HG03108 (cell line): ENCODE results near the gene ROCK1.
"Not testable (repeated sequence)": the region's sequence is repeated elsewhere in the genome, so short reads cannot be mapped to it uniquely, and the experiment has no call there.

ENCODE experiments used
- ATAC-seq: cut with Tn5 transposase; IDR thresholded peaks from one replicate; pipeline ENCODE4 v1.9.1; 2021; ENCODE audit warnings: moderate library complexity; ENCODE audit not compliant: unreplicated experiment

The ROCK1 gene

DNA sequence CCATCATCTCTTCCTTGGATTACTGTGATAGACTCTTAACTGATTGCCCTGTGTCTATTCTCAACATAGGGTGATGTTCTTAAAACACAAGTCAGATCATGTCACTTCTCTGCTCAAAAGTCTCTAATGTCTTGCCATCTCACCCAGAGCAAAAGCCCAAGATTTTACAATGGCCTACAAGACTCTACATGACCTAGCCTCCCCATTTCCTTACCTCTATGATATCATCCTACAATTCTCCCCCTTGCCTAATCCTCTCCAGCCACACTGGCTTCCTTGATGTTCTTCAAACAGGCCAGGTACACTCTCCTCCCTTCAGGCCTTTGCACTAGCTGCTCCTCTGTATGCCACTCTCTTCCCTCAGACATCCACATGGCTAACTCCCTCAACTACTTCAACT, 55.1 kb downstream of the ROCK1 start:
- ATAC-seq: no peak

DNA sequence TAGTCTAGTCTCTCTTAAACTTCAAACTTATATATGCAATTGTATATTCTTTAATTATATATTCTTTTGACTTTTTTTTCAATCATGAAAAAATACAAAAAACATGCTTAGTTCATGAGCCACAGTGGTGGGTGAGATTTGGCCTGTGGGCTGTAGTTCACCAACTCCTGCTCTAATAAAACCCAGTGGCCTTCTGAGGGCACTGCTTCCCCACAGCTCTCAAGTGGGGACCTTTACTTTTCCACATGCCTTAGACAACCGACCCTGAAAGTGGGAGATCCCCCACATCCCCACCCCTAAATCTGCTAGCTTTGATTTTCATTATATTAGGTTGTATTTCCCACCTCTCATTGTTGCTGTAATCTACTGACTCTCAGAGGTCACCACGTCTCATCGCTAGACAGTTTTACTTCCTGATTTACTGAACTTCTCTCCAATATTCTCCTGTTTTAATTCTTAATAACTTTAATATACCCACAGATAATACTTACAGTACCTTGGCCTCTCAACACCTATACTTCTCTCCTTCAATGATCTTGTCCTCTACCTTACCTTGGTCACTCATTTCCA, 57.3 kb downstream of the ROCK1 start:
- ATAC-seq: no peak

DNA sequence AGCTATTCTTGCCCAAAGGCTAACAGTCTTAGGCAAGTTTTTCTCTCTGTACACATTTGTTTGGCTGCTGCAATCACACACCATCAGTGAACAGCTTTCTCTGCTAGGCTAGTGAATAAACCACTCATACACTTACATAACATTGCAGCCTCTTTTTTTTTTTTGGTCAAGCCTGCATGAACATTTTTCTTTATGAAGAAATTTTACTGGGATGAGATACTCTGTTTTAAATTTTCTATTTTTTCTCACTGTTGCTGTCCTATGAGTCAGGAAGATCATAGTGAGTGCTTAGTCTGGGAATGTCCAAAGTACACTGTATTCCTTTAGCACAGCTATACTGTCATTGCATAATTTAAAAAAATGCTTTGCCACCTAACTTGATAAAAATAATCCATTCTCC, 58.5 kb downstream of the ROCK1 start:
- no peak for ATAC-seq

DNA sequence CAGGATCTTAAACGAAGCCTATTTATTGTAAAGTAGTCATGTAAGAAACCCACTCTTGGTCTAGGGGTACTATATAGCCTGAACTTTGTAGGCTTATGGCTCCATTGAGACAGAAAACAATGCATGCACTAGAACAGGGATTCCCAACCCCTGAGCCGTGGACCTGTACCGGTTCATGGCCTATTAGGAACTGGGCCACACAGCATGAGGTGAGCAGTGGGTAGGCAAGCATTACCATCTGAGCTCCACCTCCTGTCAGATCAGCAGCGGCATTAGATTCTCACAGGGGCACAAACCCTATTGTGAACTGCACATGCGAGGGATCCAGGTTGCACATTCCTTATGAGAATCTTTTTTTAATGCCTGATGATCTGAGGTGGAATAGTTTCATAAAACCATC, 59.2 kb downstream of the ROCK1 start:
- ATAC-seq: no peak

DNA sequence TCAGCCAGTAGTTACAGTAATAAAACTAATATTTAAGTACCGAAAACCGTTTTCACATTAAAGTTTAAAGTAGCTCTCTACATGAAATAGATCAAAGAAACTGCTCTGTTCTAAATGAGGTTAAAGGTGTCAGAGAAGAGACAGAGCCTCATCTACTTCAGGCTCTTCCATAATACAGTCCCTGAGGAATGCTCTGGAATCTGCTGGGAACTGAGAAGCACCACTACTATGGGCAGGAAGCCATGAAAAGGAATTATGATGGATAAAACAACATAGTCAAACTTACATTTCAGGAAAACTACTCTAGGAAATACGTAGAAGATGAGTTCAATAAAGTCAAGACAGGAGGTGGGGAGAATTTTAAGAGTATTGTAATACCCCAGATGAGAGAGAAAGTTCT, 60.0 kb downstream of the ROCK1 start:
- ATAC-seq: no peak

DNA sequence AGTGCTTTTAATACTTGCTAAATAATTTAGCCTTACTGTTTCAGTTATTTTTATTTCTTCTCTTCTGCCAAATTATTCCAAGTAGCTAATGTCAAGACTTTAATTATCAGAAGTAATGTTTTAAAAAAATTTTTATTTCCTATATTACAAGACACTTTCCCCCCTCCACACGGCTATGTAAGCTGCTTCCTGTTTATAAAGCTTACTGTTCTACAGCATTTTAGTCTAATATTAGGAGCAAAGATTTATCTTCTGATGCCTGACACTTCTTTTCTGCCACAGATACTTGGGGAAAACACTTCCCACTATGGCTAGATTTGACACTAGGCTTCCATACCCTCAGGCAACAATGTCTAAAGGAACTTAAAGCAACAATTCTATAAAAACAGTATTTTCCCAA, 62.3 kb downstream of the ROCK1 start:
- no peak for ATAC-seq

DNA sequence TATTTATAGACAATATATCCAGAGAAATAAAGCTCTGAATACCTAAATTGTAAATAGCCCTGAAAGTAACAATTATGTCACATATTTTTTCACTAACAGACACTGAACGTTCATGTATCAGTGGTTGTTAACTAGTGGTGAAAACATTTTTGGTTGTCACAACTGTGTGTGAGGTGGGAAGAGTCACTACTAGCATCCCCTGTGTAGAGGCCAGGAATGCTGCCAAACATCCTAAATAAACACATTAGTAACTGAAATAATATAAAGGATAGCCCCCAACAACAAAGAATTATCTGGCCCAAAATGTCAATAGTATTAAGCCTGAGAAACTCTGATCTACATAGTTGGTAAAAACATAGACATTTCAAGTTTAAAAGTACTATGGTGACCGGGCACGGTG, 64.5 kb downstream of the ROCK1 start:
- no peak for ATAC-seq

DNA sequence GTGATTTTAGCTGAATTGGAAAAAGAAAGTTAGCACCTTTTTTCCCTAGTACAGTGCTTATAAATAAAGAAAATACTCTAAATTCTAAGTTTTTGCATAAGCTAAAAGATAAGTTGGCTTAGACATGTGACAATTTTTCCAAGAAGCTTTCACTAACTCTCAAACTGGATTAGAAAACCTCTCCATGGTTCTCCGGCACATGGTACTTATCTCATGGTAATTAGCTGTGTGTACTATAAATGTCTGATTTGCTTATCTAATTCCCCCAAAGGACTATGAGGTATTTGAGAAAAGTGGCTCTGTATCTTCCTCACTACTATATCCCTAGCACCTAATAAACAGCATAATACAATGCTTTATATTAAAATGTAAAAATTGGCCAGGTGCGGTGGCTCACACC, 71.1 kb downstream of the ROCK1 start:
- ATAC-seq: no peak

DNA sequence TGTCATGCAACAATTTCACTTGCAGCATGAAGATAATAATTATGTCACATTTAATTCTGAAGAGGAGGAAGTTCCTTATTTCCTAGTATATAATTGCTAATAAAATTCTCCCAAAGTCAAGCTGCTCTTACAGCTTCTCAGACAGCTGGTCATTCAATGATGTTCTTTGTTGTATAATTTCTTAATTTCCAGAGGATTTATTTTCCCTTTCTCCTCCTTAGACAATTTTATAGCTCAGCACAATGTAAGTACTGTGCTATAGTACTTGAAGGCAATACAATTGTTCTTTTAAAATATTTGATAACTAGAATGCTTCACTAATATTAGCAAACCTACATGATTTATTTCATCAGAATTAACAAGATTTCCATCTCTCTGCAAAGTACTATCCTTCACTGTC, 73.4 kb downstream of the ROCK1 start:
- ATAC-seq: no peak

DNA sequence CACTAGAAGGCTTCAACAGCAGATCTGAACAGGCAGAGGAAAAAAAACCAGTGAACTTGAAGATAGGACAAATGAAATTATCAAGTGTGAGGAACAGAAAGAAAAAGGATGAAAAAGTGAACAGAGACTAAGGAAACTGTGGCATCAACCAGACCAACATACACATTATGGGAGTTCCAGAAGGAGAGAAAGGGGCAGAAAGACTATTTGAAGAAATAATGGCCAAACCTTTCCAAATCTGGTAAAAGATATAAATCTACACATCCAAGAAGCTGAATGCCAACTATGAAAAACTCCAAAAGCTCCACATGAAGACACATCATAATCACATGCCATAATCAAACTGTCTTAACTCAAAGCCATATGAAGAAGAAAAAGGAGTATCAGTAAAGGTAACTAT, 79.8 kb downstream of the ROCK1 start:
- ATAC-seq: no peak

DNA sequence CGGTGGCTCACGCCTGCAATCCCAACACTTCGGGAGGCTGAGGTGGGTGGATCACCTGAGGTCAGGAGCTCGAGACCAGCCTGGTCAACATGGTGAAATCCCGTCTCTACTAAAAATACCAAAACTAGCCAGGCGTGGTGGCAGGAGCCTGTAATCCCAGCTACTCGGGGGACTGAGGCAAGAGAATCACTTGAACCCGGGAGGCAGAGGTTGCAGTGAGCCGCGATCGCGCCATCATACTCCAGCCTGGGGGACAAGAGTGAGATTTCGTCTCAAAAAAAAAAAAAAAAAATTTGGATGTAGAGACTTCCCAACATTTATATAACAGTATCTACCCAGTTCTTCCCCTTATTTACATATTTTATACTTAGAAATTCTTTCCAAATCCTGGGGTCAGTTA, 93.4 kb downstream of the ROCK1 start:
- not testable (repeated sequence) for ATAC-seq

DNA sequence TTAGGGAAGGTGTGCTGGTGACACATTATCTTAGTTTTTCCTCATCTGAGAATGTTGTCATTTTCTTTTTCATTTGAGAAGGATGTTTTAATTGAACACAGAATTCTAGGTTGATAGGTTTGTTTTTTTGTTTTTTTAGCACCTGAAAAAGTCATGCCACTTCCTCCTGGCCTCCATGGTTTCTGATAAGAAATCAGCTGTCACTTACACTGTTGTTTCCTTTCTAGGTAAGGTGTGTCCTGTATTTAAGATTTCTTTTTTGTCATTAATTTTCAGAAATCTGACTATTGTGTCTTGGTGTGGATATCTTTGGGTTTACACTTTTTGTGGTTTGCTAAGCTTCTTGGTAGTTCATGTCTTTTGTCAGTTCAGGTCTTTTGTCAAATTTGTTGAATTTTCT, 99.3 kb downstream of the ROCK1 start:
- ATAC-seq: no peak

DNA sequence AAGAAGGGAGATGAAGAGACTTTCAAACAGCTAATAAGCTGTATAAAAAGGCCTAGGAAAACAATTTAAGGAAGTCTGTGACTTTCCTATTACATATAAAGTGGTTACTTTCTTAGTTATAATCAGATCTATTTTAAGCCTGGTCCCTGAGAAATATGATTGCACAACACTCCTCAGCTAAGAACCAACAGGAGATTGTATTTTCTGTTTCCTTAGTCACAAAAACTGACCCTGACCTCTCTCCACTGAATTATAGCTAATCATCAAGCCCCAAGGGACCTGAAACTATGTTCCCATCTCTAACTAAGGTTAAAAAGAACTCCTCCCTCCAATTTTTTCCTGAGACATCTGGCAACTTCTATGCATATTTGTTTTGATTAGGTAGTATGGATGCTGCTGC, 106.9 kb downstream of the ROCK1 start:
- ATAC-seq: no peak

DNA sequence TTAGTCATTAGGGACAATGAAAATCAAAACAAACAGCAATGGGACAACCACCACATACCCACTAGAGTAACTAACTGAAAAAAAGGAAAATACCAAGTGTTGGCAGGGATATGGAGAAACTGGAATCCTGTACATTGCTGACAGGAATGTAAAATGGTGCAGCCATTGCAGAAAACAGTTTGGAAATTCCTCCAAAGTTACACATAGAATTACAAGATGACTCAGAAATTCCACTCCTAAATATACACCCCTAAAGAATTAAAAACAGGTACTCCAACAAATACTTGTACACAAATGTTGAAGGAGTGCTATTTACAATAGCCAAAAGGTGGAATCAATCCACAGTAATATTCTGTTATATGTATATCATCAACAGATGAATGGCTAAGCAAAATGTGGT, 110.9 kb downstream of the ROCK1 start:
- ATAC-seq: no peak

DNA sequence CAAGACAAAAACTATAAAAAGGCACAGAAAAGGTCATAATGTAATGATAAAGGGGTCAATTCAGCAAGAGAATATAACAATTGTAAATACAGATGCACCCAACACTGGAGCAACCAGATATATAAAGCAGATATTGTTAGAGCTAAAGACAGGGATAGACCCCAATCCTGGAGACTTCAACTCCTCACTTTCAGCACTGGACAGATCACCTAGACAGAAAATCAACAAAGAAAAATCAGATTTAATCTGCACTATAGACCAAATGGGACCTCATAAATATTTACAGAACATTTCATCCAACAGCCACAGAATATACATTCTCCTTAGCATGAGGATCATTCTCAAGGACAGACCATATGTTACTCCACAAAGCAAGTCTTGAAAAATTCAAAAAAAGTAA, 114.2 kb downstream of the ROCK1 start:
- no peak for ATAC-seq

DNA sequence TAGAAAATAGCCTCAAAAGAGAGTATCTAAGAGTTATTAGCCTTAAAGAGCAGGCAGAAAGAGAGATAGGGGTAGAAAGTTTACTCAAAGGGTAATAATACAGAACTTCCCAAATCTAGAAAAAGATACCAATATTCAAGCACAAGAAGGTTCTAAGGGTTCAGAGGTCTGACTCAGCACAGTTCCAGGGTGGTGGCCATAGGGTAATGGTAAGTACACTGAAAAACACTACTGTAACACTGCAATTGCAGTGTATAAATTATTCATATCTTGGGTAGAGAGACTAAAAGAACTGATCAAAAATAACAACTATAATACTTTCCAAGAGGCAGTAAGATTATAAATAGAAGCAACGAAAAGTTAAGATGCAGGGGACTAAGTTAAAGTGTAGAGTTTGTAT, 115.2 kb downstream of the ROCK1 start:
- ATAC-seq: no peak

DNA sequence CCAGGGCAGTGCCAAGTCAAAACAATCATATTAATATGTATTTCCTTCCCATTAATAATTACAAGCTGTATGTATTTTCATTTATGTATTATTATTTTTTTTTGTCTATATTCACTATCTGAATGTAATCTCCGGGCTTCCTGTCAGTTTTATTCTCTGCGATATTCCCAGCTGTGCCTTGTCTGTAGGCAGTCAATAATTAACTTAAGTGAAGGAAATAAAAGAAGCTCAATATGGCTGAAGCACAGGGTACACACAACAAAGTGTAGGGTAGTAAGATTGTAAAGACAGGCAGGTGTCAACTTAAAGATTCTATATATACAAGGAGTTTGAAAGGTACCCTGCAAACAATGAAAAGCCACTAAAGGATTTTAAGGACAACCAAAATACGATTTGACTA, 122.9 kb downstream of the ROCK1 start:
- ATAC-seq: no peak

DNA sequence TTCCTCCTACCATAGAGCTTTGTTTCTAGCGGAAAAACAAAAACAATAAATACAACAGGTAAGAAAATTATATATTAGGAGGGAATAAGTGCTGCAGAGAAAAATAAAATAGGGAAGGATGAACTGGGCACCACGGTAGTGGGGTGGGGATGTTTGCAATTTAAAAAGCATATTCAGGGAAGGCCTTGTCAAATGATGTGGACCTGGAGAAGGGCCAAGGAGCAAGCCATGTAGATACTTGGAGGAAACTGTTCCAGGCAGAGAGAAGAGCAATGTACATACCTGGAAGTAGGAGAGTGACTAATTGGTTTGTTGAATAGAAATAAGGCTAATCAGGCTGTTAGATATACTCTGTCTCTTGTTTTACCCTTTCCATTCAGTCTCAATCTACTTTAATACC, 136.5 kb downstream of the ROCK1 start:
- ATAC-seq: no peak

DNA sequence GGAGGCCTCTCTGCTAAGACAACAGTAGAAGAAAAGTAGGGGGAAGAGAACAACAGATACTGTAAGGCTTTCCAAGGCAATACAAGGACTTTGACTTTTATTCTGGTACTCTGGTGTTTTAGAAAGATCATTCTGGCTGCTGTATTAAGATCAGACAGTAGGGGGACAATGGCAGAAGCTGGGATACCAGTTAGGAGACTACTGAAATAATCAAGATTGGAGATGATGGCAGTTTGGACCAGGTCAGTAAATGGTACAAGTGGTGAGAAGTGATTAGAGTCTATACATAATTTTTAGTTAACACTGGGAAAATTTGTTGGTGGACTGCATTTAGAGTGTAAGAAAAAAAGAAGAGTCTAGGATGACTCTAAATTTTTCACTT, 139.7 kb downstream of the ROCK1 start:
- ATAC-seq: no peak

DNA sequence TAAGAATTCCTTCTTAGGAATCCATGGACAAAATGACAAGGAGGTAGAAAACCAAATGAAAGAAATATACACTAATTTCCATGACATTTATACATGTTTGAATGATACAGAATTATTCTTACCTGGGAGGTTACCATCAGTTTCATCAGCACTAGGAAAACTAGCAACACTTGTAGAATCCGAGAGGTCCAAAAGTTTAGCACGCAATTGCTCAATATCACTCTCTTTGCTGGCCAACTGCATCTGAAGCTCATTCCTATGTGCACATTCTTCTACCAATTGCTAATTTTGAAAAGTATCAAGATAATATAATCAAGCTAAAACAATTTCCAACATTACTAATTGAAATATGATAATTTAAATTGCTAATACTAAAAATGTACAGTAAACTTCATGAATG, 144.8 kb downstream of the ROCK1 start:
- ATAC-seq: no peak

DNA sequence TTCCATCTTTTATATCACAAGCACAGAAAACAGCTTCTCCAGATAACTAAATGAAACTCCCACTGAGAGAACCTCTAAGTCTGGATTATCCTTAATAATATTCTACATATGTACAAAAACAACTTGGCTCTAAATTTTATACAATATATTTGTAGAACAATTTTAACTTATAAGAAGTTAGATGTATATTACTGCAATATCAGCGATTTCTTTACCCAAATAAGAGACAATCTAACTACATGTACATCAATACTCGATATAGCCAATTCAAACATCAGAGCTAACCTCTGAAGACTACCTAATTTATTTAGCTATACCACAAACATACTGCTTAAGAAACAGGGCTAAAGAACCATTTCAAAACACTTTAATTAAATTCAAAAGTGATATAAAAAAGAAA, 148.6 kb downstream of the ROCK1 start:
- ATAC-seq: no peak

DNA sequence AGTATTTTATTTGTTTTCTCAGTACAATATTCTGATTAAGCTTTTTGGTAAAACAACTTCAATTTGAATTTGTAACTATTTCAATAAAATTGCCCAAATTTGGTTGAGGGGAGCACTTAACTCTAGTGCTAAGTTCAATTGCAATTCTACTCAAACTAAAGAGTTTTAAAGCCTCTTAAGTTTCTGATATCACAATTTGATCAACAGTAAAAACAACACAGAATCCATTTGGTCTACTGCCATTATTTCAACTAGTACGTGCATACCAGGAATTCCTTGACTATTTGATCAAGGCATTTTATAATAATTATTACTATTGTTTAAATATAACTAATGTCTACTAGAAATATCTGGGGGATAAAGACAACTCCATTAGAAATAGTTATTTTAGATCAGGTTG, 150.9 kb downstream of the ROCK1 start:
- ATAC-seq: no peak

DNA sequence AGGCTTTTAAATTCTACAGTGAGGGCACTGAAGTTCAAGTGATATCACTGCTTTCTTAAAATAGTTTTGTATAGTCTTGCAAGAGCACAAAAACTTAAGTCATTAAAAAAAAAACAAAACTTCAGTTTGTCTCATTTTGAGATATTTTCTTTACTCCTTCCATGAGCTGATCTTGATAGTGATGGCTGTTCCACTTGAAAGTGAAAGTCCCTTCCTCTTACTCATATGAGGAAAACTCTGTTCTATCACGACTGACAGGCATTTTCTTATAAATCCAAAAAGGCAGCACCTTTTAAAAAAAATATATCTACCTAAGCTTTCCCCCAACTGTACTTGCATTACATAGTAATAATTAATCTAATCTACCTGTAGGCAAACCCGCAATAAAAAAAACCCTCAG, 160.8 kb downstream of the ROCK1 start:
- ATAC-seq: not testable (repeated sequence)
